Measurements from ENCODE around the gene KARS1.
A peak's percentile ranks its signal among the peaks of the same experiment; 100 is the strongest.

KARS1 gene

DNA sequence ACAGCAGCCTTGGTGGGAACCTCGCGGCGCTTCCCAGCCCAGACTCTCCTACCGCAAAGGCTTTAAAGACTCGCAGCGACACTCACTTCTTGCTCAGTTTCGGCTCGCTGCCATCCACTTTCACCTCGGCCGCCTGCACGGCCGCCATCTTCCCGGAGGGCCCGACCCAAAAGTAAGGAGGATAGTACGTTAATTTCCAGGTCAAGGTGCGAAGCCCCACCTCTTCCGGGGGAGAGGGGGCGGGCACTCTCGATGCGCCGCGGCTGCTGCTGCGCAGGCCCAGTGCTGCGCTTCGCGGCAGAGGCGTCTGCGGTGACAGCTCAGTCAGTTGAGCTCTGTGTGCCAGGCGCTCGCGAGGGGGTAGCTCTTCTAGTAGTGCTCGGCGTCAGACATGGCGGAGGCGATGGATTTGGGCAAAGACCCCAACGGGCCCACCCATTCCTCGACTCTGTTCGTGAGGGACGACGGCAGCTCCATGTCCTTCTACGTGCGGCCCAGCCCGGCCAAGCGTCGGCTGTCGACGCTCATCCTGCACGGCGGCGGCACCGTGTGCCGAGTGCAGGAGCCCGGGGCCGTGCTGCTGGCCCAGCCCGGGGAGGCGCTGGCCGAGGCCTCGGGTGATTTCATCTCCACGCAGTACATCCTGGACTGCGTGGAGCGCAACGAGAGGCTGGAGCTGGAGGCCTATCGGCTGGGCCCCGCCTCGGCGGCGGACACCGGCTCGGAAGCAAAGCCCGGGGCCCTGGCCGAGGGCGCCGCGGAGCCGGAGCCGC lies at the start of gene KARS1, which contains the start of gene TERF2IP:
Gene KARS1 (minus strand): TSS at position 174 of the 773 bp plus-strand sequence. CDS start 26 bp downstream, at position 148.
Gene TERF2IP (plus strand): TSS at position 282 of the 773 bp plus-strand sequence. CDS start 110 bp downstream, at position 392.
- H3K27me3 Mint-ChIP-seq: no peaks in the 10 kb centered on the region
- H3K27ac Mint-ChIP-seq: peak within 1 kb of the TSS; percentile 99
- H3K4me1 Mint-ChIP-seq (ENCODE audit: low read depth): peaks cover 59% of the 10 kb centered on the region
- H3K4me3 Mint-ChIP-seq: peak within 1 kb of the TSS; percentile 98
- peaks cover 12% of the 10 kb centered on the region for H3K36me3 Mint-ChIP-seq
- no peaks in the 10 kb centered on the region for H3K9me3 Mint-ChIP-seq (ENCODE audit: low read depth)

DNA sequence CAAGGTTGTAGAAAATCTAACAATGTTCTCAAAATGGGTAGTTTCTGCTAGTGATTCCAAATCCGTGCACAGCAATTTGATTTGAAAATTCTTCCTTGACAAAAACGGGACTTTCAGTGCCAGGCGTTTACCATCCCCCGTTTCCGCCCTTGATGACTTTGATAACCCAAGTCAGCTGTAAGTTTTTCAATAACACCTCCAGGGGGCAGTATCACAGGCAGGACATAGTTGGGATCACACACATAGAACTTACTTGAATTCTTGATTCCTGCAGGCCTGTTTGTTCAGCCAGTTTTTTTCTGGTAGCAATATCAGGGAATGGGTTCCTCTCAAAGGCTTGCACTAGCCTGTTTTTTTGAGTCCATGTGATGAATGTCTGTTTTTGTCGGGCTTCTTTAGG lies 48.2 kb upstream of the KARS1 start:
- no peak overlapping the region for H3K4me3 Mint-ChIP-seq
- H3K4me1 Mint-ChIP-seq (ENCODE audit: low read depth): no peaks in the 10 kb centered on the region
- H3K36me3 Mint-ChIP-seq: peaks cover 3% of the 10 kb centered on the region
- H3K9me3 Mint-ChIP-seq (ENCODE audit: low read depth): no peaks in the 10 kb centered on the region
- H3K27me3 Mint-ChIP-seq: no peaks in the 10 kb centered on the region
- H3K27ac Mint-ChIP-seq: no peak overlapping the region

DNA sequence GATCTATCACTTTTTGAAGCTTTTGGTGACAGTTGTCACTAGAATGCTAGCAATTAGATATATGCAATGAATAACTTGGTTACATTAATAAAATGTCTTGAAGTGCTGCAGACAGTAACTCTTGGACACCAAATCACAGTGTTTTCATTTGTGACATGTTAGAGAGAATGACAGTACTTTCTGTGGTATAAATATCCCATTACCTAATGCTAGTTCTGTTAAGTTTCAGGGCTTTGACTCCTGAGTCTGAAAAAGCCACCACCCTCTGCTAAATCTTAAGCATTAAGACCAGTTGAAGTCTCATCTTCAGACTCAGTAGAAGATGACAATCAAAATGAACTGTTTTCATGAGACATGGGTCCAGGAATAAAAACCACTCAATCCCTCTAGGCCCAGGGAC lies 39.9 kb upstream of the KARS1 start:
- H3K27me3 Mint-ChIP-seq: no peaks in the 10 kb centered on the region
- no peak overlapping the region for H3K27ac Mint-ChIP-seq
- no peak overlapping the region for H3K4me3 Mint-ChIP-seq
- H3K9me3 Mint-ChIP-seq (ENCODE audit: low read depth): no peaks in the 10 kb centered on the region
- H3K4me1 Mint-ChIP-seq (ENCODE audit: low read depth): no peaks in the 10 kb centered on the region
- H3K36me3 Mint-ChIP-seq: peaks cover 6% of the 10 kb centered on the region

DNA sequence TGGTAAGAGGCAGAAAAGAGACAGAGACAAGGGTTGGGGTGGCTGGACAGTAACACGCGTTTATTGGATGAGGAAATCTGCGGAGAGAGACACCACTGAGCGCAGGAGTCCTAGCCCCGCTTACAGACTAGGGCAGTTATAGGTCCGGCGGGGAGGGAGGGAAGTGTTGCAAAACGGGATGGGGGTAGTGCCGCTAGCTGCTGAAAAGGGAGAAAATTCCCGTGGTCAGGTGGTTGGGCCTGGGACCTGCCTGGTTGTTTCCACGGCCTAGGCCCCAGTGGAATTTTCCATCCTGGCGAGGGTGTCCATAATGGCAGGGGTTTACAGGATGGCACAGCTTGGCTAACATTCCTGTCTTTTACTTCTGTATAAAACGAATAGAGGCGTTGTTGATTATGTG lies 34.8 kb upstream of the KARS1 start:
- Mint-ChIP-seq H3K27me3 (no peaks in the 10 kb centered on the region), H3K36me3 (peaks cover 6% of the 10 kb centered on the region), H3K4me1 (ENCODE audit: low read depth) (no peaks in the 10 kb centered on the region), H3K4me3 (no peak overlapping the region), H3K27ac (no peak overlapping the region), H3K9me3 (ENCODE audit: low read depth) (no peaks in the 10 kb centered on the region)

DNA sequence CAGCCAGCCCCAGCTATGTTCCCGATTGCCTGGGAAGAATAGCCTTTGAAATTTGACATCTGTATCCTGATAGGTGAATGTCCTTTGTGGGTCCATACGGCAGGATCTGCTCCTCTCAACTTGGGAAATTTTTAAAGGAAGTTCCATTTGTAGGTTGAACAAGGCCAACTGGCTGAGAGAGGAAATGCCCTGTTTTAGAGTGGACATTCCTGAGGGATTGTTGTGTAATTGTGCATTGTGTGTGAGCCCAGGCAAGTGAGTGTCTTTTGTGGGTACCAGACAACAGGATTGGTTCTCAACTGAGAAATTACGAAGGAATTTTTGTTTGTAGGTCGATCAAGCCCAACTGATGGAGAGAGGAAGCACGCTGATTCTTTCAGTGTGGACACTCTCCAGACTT lies 31.9 kb upstream of the KARS1 start:
- no peak overlapping the region for H3K27ac Mint-ChIP-seq
- no peak overlapping the region for H3K4me3 Mint-ChIP-seq
- no peaks in the 10 kb centered on the region for H3K9me3 Mint-ChIP-seq (ENCODE audit: low read depth)
- H3K27me3 Mint-ChIP-seq: no peaks in the 10 kb centered on the region
- H3K36me3 Mint-ChIP-seq: peaks cover 4% of the 10 kb centered on the region
- H3K4me1 Mint-ChIP-seq (ENCODE audit: low read depth): no peaks in the 10 kb centered on the region

DNA sequence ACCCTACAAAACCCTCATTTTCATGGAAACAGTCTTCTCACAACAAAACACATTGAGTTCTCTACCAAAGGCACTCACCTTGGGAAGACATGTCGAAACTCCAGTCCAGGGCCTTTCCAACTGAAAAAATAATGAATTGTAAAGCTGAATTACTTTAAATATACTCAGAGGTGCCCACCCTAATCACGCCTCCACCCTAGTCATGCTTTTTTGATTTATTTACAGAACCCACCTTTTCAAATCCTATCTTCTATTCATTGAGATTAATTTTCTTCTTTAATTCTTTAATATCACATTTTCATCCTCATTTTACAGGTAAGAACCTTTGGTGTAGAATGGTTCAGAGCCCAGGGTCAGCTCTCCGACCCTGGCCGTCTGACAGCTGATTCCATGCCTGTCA lies 29.4 kb upstream of the KARS1 start, which contains the start of gene CPHXL2:
Gene CPHXL2 (minus strand): TSS at position 101 of the 400 bp plus-strand sequence. CDS start 10 bp downstream, at position 91.
- no peaks in the 10 kb centered on the region for H3K4me1 Mint-ChIP-seq (ENCODE audit: low read depth)
- no peak within 1 kb of the TSS for H3K4me3 Mint-ChIP-seq
- no peaks in the 10 kb centered on the region for H3K27me3 Mint-ChIP-seq
- no peak within 1 kb of the TSS for H3K27ac Mint-ChIP-seq
- no peaks in the 10 kb centered on the region for H3K9me3 Mint-ChIP-seq (ENCODE audit: low read depth)
- H3K36me3 Mint-ChIP-seq: peaks cover under 1% of the 10 kb centered on the region

DNA sequence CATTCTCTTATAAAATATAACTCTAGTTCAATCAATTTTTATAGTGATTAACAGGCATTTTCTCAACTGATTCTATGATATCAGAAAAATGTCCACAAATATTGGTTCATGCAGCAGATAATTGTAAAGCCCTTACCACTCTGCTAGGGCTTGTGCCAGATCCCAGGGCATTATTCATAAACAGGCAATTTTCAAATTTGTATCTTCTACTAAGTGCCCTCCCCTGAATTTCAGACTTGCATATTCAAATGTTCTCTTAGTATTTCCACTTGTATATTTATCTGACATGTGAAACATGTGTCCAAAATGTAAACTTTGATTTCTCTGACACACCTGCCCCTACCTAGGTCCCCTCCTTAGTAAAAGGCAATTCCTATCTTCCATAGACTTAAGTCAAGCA lies 20.0 kb upstream of the KARS1 start:
- Mint-ChIP-seq H3K27me3 (no peaks in the 10 kb centered on the region), H3K9me3 (ENCODE audit: low read depth) (no peaks in the 10 kb centered on the region), H3K36me3 (no peaks in the 10 kb centered on the region), H3K4me3 (no peak overlapping the region), H3K4me1 (ENCODE audit: low read depth) (no peaks in the 10 kb centered on the region), H3K27ac (no peak overlapping the region)

DNA sequence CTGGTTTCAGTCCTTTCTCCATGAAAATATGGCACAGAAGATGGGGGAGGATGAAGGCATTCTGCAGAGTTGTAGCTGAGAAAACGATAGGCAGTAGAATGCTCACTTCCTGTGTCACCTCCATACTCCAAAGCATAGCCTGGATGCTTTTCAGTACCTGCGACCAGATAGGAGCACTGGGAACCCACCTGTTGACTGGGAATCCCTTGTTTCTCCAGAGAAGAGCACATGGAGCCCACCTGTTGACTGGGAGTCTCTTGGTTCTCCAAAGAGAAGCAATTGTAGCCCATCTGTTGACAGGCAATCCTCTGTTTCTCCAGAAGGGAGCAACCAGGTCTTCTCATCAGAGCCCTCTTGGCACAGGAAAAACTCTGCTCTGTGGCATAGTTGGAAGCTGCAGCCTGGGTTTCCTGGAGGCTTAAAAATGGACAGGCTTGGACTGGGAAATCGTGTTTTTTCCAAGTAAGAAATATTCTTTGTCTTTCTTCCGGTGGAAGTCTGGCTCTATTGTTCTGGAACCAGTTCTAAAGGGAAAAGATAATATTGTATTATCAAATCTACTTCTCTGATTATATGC lies 13.3 kb upstream of the KARS1 start:
- Mint-ChIP-seq H3K36me3 (peaks cover 3% of the 10 kb centered on the region), H3K27me3 (no peaks in the 10 kb centered on the region), H3K27ac (peak overlapping the region; percentile 22), H3K4me3 (no peak overlapping the region), H3K9me3 (ENCODE audit: low read depth) (no peaks in the 10 kb centered on the region), H3K4me1 (ENCODE audit: low read depth) (peaks cover 8% of the 10 kb centered on the region)

DNA sequence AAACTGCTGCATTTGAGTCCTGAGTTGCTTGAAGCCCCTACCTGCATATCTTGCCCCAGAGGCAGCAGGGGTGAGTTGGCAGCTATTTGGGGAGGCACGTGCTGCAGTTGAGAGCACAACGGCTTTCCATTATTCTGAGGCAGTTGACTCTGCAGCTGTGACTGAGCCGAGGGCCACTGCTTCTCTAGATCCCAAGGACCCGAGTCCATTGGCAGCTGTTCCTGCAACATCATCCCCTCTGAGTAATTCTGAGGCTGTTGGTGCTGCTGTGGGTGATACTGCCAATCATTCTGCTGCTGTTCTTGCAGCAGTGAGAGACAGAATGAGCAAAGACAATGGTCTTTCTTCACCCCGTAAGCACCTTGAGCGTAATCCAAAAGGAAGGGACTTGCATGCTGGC lies 12.9 kb upstream of the KARS1 start:
- Mint-ChIP-seq H3K4me1 (ENCODE audit: low read depth) (peaks cover 8% of the 10 kb centered on the region), H3K27ac (peak overlapping the region; percentile 22), H3K4me3 (no peak overlapping the region), H3K9me3 (ENCODE audit: low read depth) (no peaks in the 10 kb centered on the region), H3K27me3 (no peaks in the 10 kb centered on the region), H3K36me3 (peaks cover 3% of the 10 kb centered on the region)

DNA sequence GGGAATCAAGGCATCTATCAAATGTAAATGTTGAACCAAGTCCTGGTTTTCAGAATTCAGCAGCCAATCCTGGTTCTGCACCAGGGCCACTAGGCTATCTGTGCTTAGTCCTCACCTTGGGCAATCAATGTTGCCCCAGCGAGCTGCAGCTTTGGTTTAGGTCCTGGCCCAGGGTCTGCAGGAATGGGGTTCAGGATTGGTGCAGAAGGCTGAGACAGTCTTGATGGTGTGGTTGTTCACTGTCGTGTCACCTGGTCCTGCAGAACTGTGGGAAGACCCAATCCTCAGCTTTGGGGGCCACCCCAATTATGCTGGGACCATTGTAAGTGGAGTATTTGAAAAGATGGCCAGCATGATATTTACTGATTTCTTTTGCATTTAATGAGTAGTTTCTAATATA lies 10.7 kb upstream of the KARS1 start:
- Mint-ChIP-seq H3K4me1 (ENCODE audit: low read depth) (peaks cover 21% of the 10 kb centered on the region), H3K27ac (no peak overlapping the region), H3K27me3 (no peaks in the 10 kb centered on the region), H3K36me3 (peaks cover 3% of the 10 kb centered on the region), H3K9me3 (ENCODE audit: low read depth) (no peaks in the 10 kb centered on the region), H3K4me3 (no peak overlapping the region)

DNA sequence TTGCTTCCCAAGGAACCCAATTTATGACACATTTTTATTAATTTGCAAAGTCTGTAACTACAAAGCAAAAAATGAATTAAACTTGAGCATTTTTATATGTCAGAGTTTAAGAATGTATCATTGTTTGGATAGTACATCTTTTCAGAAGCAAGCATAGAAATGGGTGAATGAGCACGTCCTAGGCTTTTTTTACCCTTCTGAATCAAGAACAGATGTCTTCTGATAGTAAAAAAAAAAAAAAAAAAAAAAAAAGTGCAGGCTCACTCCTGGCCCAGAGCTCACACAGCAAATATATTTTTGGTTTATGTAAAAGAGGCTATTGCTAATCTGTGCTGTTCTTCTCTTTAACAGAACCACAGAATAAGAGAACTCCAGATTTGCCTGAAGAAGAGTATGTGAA lies 6.5 kb upstream of the KARS1 start:
- peak overlapping the region; percentile 90 for H3K27ac Mint-ChIP-seq
- no peak overlapping the region for H3K4me3 Mint-ChIP-seq
- no peaks in the 10 kb centered on the region for H3K9me3 Mint-ChIP-seq (ENCODE audit: low read depth)
- H3K4me1 Mint-ChIP-seq (ENCODE audit: low read depth): peaks cover 49% of the 10 kb centered on the region
- no peaks in the 10 kb centered on the region for H3K27me3 Mint-ChIP-seq
- H3K36me3 Mint-ChIP-seq: peaks cover 7% of the 10 kb centered on the region

DNA sequence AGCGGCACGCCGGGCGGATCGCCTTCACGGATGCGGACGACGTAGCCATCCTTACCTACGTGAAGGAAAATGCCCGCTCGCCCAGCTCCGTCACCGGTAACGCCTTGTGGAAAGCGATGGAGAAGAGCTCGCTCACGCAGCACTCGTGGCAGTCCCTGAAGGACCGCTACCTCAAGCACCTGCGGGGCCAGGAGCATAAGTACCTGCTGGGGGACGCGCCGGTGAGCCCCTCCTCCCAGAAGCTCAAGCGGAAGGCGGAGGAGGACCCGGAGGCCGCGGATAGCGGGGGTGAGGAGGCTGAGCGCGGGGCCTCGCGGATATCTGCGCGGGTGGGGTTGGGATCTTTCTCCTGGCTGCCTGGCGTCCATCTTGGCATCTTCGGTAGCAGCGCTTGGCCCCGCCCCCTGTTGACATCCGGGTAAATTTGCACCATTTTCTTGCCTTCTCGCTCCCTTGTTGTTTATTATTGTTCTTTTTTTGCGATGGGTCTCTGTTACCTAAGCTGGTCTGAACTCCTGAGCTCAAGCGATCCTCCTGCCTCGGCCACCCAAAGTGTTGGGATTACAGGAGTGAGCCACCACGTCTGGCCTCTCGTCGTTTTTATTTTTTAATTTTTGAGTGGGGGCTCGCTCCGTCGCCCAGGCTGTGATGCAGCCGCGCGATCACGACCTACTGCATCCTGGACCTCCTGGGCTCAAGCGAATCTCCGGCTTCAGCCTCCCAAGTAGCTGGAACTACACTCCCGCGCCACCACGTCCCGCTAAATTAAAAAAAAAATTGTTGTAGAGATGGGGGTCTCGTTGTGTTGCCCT lies 1.0 kb upstream of the KARS1 start:
- Mint-ChIP-seq H3K27me3 (no peaks in the 10 kb centered on the region), H3K36me3 (peaks cover 12% of the 10 kb centered on the region), H3K4me1 (ENCODE audit: low read depth) (peaks cover 63% of the 10 kb centered on the region), H3K27ac (peak overlapping the region; percentile 96), H3K9me3 (ENCODE audit: low read depth) (no peaks in the 10 kb centered on the region), H3K4me3 (peak overlapping the region; percentile 95)

DNA sequence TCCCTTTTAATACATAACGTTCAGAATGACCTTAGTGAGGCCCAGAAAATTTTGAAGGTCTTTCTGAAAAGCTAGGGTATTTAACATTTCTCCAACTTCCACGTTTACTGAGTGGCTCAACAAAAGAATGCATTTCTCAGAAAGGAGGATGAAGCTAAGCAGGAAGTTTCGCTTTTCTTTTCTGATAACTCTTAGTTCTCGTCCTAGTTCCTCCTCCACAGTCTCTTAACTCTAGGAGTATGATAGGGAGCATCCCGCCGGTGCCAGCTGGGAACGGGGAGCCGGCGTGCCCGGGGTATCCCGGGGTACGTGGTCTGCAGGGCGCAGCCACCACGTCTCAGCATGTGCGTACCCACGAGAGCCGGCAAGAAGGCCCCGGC lies 363 bp downstream of the KARS1 start:
- Mint-ChIP-seq H3K9me3 (ENCODE audit: low read depth) (no peaks in the 10 kb centered on the region), H3K4me1 (ENCODE audit: low read depth) (peaks cover 58% of the 10 kb centered on the region), H3K36me3 (peaks cover 12% of the 10 kb centered on the region), H3K27ac (peak overlapping the region; percentile 99), H3K27me3 (no peaks in the 10 kb centered on the region), H3K4me3 (peak overlapping the region; percentile 98)

DNA sequence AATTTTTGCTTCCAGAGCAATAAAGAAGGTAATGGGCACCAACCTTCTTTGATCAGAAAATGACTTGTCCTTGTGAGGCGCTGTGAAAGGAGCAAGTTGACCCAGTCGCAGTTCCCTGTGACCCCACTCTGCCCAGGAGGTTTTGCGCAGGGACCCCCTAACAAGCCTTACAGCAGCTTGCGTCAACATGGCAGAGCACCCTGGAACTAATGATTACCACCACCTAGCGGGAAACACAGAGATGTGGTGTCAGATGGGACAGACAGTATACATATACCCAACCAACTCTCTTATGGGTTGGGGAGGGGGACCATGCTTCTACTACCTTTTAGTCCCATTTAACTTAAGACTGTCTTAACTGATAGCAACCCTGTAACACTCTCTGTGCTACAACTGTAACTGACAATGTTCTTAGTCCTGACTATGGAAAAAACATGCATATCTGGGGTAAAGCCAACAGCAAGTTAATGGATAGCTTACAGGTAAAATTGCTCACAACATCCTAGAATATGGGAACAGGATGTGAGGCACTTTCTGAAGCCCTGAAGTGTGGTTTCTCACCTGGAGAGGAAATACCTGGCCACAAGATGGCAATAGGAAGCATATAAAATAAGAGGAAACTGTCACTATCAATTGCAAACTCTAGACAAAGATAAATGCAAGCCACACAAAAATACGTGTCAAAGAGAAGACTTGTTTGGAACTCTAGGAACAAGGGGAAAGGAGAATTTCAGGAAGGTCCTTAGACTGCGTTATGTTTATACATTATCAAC lies 3.0 kb downstream of the KARS1 start:
- peak overlapping the region; percentile 98 for H3K4me3 Mint-ChIP-seq
- H3K27ac Mint-ChIP-seq: peak overlapping the region; percentile 82
- peaks cover 56% of the 10 kb centered on the region for H3K4me1 Mint-ChIP-seq (ENCODE audit: low read depth)
- peaks cover 10% of the 10 kb centered on the region for H3K36me3 Mint-ChIP-seq
- no peaks in the 10 kb centered on the region for H3K9me3 Mint-ChIP-seq (ENCODE audit: low read depth)
- no peaks in the 10 kb centered on the region for H3K27me3 Mint-ChIP-seq

Measured in activated naive CD8-positive, alpha-beta T cell (primary cell).